Naive thymus-derived CD8-positive, alpha-beta T cell (primary cell): ENCODE measurements around the gene HSDL1. TPM values are rescaled to one million over a fixed set of nuclear protein-coding genes. Genes with fewer than 3 reads are reported as not detected.

Experiments
- ATAC-seq, 2 donors: fragments of 150-1000 bp; cut with Tn5 transposase in 1 of 2; sonication (Bioruptor Pico), chemical (Tn5 transposase) in 1 of 2; 1 replicate in 1 of 2; 2 replicates in 1 of 2; pipeline ENCODE4 v1.10.0; 2021; ENCODE audit warnings: mild to moderate bottlenecking in 2 of 2, moderate library complexity in 2 of 2
- POLR2A ChIA-PET: fragments of 350-600 bp; sonication (Branson Sonifier 250); formaldehyde crosslinking; loops from one replicate; lab custom pipeline; 2021; ENCODE audit warnings: antibody characterized with exemption; lab: Charles Lee
- DNase-seq, 10 donors: peaks; one replicate each; pipeline versions ENCODE4 v3.0.0 to v3.0.0-alpha.2; 2020 to 2022
- H3K27ac Mint-ChIP-seq, 10 donors: one replicate each; pipeline ENCODE4 v1.8.0; 2020 to 2022; ENCODE audit warnings: mild to moderate bottlenecking in 10 of 10, mixed read lengths in 10 of 10, moderate library complexity in 4 of 10, inconsistent platforms in 1 of 10
- H3K27me3 Mint-ChIP-seq, 5 donors: one replicate each; pipeline ENCODE4 v1.8.0; 2021 to 2022; ENCODE audit warnings: mixed read lengths in 5 of 5
- H3K36me3 Mint-ChIP-seq, 3 donors: one replicate each; pipeline ENCODE4 v1.8.0; 2020 to 2022; ENCODE audit warnings: mixed read lengths in 3 of 3, mild to moderate bottlenecking in 2 of 3, inconsistent platforms in 1 of 3
- H3K4me1 Mint-ChIP-seq, 4 donors: one replicate each; pipeline ENCODE4 v1.8.0; 2021 to 2022; ENCODE audit warnings: mixed read lengths in 4 of 4
- H3K4me3 Mint-ChIP-seq, 10 donors: one replicate each; pipeline ENCODE4 v1.8.0; 2020 to 2022; ENCODE audit warnings: mild to moderate bottlenecking in 10 of 10, mixed read lengths in 10 of 10, moderate library complexity in 6 of 10, inconsistent platforms in 1 of 10
- H3K9me3 Mint-ChIP-seq, 9 donors: one replicate each; pipeline ENCODE4 v1.8.0; 2020 to 2022; ENCODE audit warnings: mixed read lengths in 9 of 9, mild to moderate bottlenecking in 3 of 9, inconsistent platforms in 1 of 9, moderate library complexity in 1 of 9
- polyA plus RNA-seq, 3 donors: library from polyadenylated mRNA; unstranded; fragments of 300-500 nt; fragmentation: Illumina TruSeq; gene quantifications; one replicate each; pipeline ENCODE4 v1.2.3, GENCODE V29; 2021
- total RNA-seq, 8 experiments: library from RNA in 2 of 8; stranded (reverse) in 2 of 8; gene quantifications; one replicate each; pipeline ENCODE4 v1.2.3 and lab custom pipeline; 2021 to 2026

Gene HSDL1
- total and polyA plus RNA-seq, 5 experiments from 2014 or later, result 8.4 to 24.8 (median 14.7) TPM

DNA sequence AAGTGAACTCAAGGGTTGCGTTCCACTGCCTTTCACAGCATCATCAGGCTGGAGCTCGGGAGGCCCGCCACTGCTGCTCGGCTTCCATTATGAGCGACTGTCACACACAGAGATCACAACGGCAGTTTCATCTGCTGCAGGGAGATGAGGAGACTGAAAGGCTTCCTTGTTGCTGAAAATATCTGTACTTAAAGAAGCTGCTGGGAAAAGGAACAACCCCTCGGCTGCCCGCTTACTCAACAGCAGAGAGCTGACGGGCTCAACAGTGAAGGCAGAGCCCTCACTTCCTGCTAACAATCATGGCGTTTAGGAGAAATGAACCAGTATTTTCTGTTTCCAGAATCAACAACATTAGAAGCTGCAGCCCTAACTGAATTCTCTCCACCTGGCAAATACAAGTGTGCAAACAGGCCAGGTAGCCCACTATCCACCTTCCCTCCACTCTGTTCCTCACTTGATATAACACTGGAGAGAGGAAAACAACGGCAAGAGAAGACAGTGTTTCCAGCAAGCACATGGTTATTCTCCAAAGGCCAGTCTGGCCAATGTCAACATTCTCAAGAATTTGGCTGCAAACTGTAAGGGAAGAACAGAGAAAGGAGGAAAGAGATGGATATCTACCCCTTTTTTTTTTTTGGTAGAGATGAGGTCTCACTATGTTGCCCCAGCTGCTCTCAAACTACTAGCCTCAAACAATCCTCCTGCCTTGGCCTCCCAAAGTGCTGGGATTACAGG lies 62.0 kb downstream of the HSDL1 start:
- ATAC-seq (no peak), DNase-seq (no peak)
- Mint-ChIP-seq H3K9me3 (no peaks in the 10 kb centered on the region), H3K27me3 (no peaks in the 10 kb centered on the region), H3K4me3 (no peak overlapping the region), H3K27ac (peak overlapping the region in 2 of 10 donors; percentile 40 to 53), H3K36me3 (peaks cover 5 to 85% (median 10%) of the 10 kb centered on the region in 3 donors), H3K4me1 (peaks cover 21 to 41% (median 26%) of the 10 kb centered on the region in 4 donors)
- POLR2A ChIA-PET, result no interaction called here

DNA sequence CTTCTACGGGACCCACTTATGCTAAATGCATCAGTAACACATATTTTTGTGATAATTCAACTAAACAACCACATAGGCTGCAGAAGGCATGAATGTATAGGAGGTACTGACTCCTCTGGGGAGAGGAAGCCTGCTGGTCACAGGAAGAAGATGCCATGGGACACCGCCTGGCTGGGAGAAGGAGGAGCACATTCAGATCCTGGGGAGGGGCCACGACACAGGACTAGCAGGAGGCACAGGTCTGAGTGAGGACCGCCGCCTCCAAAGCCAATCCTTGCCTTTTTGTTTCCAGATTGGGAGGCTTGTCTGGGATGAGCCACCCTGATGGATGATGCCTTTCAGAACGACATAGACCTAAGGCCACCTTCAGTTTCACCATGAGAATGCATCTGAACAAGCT lies 62.9 kb downstream of the HSDL1 start:
- peaks cover 5 to 86% (median 13%) of the 10 kb centered on the region in 3 donors for H3K36me3 Mint-ChIP-seq
- H3K27ac Mint-ChIP-seq, result peak overlapping the region in 1 of 10 donors; percentile 27
- POLR2A ChIA-PET, result no interaction called here
- H3K9me3 Mint-ChIP-seq, result no peaks in the 10 kb centered on the region
- no peak for ATAC-seq
- DNase-seq, result no peak
- peaks cover 21 to 39% (median 26%) of the 10 kb centered on the region in 4 donors for H3K4me1 Mint-ChIP-seq
- H3K4me3 Mint-ChIP-seq, result no peak overlapping the region
- no peaks in the 10 kb centered on the region for H3K27me3 Mint-ChIP-seq

DNA sequence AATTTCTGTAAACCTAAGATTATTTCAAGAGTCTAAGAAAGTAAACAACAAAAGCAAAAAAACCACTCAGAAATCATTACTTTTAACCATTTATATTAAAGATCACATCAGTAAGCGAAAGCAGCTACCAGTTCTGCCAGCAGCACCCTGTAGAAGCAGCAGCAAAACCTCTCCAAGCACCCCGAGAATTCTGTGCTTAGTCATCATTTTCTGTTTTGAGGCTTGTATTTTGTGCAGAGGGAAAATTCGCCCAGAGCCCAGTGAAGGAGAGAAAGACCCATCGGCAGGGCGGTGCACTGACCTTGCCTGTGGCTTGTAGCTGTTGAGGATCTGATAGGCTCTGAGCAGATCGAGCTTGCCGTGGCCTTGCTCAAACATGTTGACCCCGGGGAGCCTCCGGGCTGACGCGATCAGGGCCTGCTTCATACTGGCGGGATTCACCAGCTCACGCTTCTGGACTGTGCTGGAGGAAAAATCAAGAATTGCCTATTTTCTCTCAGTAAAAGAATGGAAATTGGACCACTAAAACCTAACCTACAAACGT lies 63.5 kb downstream of the HSDL1 start:
- POLR2A ChIA-PET, result no interaction called here
- peak overlapping the region in 1 of 10 donors; percentile 27 for H3K27ac Mint-ChIP-seq
- H3K9me3 Mint-ChIP-seq, result no peaks in the 10 kb centered on the region
- peaks cover 19 to 35% (median 27%) of the 10 kb centered on the region in 4 donors for H3K4me1 Mint-ChIP-seq
- no peak overlapping the region for H3K4me3 Mint-ChIP-seq
- DNase-seq (no peak), ATAC-seq (no peak)
- peaks cover 5 to 86% (median 13%) of the 10 kb centered on the region in 3 donors for H3K36me3 Mint-ChIP-seq
- no peaks in the 10 kb centered on the region for H3K27me3 Mint-ChIP-seq

DNA sequence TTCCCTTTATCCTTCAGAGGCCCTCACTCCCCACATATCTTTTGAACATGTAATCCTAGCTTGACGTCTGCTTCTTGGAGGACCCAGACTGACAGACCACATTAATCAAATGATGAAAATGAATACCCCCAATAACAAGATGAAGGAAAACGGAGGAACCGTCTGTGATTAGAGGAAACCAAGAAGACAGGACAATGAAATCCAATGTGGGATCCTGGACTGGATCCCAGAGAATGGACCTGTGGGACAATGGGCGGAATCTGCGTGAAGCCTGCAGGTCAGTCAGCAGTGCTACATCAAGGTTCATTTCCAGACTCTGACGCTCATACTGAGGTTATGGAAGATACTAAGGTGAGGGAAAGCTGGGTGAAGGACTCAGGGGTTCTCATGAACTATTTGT lies 64.2 kb downstream of the HSDL1 start:
- H3K36me3 Mint-ChIP-seq, result peaks cover 5 to 84% (median 13%) of the 10 kb centered on the region in 3 donors
- no peak overlapping the region for H3K4me3 Mint-ChIP-seq

DNA sequence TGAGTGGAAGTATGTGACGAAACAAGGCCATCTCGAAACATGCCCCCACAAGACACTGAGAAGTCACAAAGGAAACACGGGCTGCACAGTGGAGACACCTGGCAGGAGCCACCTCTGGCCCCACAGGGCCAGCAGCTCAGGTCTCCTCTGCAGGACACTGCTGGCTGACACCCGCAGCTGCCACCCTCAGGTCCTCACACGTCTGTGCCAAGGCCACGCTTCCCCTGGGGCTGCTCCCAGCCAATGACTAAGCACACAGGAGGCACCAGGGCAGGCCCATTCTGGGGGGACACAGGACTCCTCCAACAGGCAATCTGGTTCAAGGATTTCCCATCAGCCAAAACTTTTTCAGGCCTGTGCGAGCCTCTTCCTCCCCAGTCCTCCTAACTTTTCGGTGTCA lies 64.6 kb downstream of the HSDL1 start:
- Mint-ChIP-seq H3K9me3 (no peaks in the 10 kb centered on the region), H3K27ac (peak overlapping the region in 2 of 10 donors; percentile 6 to 66), H3K4me3 (no peak overlapping the region), H3K27me3 (no peaks in the 10 kb centered on the region), H3K4me1 (peaks cover 11 to 30% (median 24%) of the 10 kb centered on the region in 4 donors), H3K36me3 (peaks cover 5 to 87% (median 13%) of the 10 kb centered on the region in 3 donors)
- POLR2A ChIA-PET, result no interaction called here
- DNase-seq, result no peak
- no peak for ATAC-seq

More for the DNA sequence above, 64.2 kb downstream of the HSDL1 start:
- ATAC-seq, result no peak
- no peaks in the 10 kb centered on the region for H3K9me3 Mint-ChIP-seq
- POLR2A ChIA-PET, result no interaction called here
- H3K27me3 Mint-ChIP-seq, result no peaks in the 10 kb centered on the region
- peak overlapping the region in 4 of 10 donors; percentile 6 to 34 (median 8) for H3K27ac Mint-ChIP-seq
- peaks cover 12 to 32% (median 24%) of the 10 kb centered on the region in 4 donors for H3K4me1 Mint-ChIP-seq
- DNase-seq, result no peak

DNA sequence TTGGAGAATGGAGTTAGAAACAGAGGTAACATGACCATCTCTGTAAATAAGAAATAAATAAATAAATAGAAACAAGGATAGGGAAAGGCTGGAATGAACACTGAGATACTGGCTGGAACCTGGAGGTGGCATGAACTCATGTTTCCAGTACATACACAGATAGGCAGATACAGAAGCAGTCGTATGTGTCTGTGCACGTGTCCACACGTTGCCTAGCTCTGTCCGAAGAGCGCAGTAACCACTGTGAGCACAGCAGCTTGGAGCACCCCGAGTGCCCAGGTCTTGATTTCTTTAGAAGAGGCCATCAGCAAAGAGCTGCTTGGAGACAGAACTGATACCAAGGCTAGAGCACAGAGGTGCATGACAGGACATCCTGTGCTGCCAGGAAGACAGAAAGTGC lies 65.3 kb downstream of the HSDL1 start:
- no peak for DNase-seq
- peaks cover 7 to 25% (median 19%) of the 10 kb centered on the region in 4 donors for H3K4me1 Mint-ChIP-seq
- H3K27me3 Mint-ChIP-seq, result no peaks in the 10 kb centered on the region
- peaks cover 5 to 90% (median 13%) of the 10 kb centered on the region in 3 donors for H3K36me3 Mint-ChIP-seq
- no peak overlapping the region for H3K4me3 Mint-ChIP-seq
- no peak for ATAC-seq
- peak overlapping the region in 2 of 10 donors; percentile 49 to 66 for H3K27ac Mint-ChIP-seq
- POLR2A ChIA-PET, result no interaction called here
- no peaks in the 10 kb centered on the region for H3K9me3 Mint-ChIP-seq

DNA sequence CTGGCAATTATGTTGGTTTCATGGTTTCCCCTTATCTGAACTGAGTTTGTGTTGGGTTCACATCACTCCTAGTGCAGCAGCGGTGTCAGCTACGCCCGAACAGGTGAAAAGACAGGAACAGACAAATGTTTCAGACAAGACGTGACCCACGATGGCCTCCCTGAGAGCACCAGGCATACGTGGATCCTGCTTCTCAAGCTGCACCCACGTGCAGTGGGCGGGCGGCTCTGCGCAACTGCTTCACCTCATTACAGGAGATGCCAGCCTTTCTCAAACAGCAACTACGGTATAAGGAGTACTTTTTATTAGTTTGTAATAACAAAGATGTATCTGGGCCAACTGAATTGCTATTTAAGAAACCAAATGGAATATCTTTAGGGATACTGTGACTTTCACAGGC lies 69.6 kb downstream of the HSDL1 start:
- Mint-ChIP-seq H3K27ac (no peak overlapping the region), H3K36me3 (peaks cover 0 to 93% (median 9%) of the 10 kb centered on the region in 3 donors), H3K9me3 (no peaks in the 10 kb centered on the region), H3K4me1 (peaks cover 6 to 25% (median 12%) of the 10 kb centered on the region in 4 donors), H3K27me3 (no peaks in the 10 kb centered on the region), H3K4me3 (no peak overlapping the region)
- POLR2A ChIA-PET, result no interaction called here
- DNase-seq (no peak), ATAC-seq (no peak)

DNA sequence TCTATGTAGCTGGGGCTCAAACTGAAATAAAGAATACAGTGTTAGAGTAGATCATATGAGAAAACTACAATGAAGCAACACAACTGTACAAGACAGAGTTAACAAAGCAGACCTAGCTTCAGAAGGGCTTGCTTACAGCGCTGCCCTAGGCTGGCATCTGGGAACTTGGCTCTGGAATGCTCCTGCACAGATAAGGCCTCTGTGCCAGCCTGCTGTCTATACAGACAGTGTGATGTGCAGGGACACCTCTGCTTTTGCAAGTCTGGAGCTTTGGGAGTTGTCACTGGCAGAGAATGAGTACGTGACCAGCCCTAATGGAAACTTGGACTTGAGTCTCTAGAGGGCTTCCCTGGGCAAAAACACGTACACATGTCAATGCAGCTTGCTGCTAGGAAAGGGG lies 70.3 kb downstream of the HSDL1 start:
- Mint-ChIP-seq H3K4me1 (peaks cover 6 to 25% (median 11%) of the 10 kb centered on the region in 4 donors), H3K36me3 (peaks cover 0 to 94% (median 9%) of the 10 kb centered on the region in 3 donors), H3K9me3 (no peaks in the 10 kb centered on the region), H3K4me3 (no peak overlapping the region), H3K27ac (peak overlapping the region in 1 of 10 donors; percentile 59), H3K27me3 (no peaks in the 10 kb centered on the region)
- POLR2A ChIA-PET, result no interaction called here
- no peak for ATAC-seq
- DNase-seq, result no peak

Other genes starting within 250 kb of the HSDL1 start
- 10 to 100 TPM in 1 of 2 experiments, 1 to 10 TPM in 1; 9.5 to 10.1 TPM for gene MLYCD, start 246.1 kb downstream of the HSDL1 start, total RNA-seq
- 1 to 10 TPM in 1 of 3 donors, under 1 TPM in 2; 0.69 to 2.2 (median 0.92) TPM for gene MLYCD, start 246.1 kb downstream of the HSDL1 start, polyA plus RNA-seq
- gene OSGIN1, start 191.9 kb downstream of the HSDL1 start, total RNA-seq, result 1 to 10 TPM; 2.0 to 2.2 TPM
- gene OSGIN1, start 191.9 kb downstream of the HSDL1 start, polyA plus RNA-seq, result under 1 TPM in 1 of 3 donors, not detected in 2; 0.26 TPM
- gene NECAB2, start 176.9 kb downstream of the HSDL1 start, total RNA-seq, result not detected
- gene NECAB2, start 176.9 kb downstream of the HSDL1 start, polyA plus RNA-seq, result not detected
- gene SLC38A8, start 102.4 kb downstream of the HSDL1 start, total RNA-seq, result not detected
- not detected for gene SLC38A8, start 102.4 kb downstream of the HSDL1 start, polyA plus RNA-seq
- gene MBTPS1, start 28.2 kb downstream of the HSDL1 start, total RNA-seq, result 100 to 1,000 TPM; 141 to 150 TPM
- 10 to 100 TPM; 50.9 to 71.4 (median 51.2) TPM for gene MBTPS1, start 28.2 kb downstream of the HSDL1 start, polyA plus RNA-seq
- under 1 TPM; 0.18 to 0.19 TPM for gene DNAAF1, start 131 bp upstream of the HSDL1 start, total RNA-seq
- gene DNAAF1, start 131 bp upstream of the HSDL1 start, polyA plus RNA-seq, result under 1 TPM in 2 of 3 donors, not detected in 1; 0.08 to 0.98 TPM
- gene TAF1C, start 41.9 kb upstream of the HSDL1 start, total RNA-seq, result 100 to 1,000 TPM; 107 to 110 TPM
- gene TAF1C, start 41.9 kb upstream of the HSDL1 start, polyA plus RNA-seq, result 1 to 10 TPM; 4.2 to 8.3 (median 7.9) TPM
- not detected for gene ADAD2, start 46.0 kb upstream of the HSDL1 start, total RNA-seq
- gene ADAD2, start 46.0 kb upstream of the HSDL1 start, polyA plus RNA-seq, result under 1 TPM; 0.10 to 0.21 (median 0.12) TPM
- gene KCNG4, start 94.8 kb upstream of the HSDL1 start, total RNA-seq, result not detected
- gene KCNG4, start 94.8 kb upstream of the HSDL1 start, polyA plus RNA-seq, result not detected
- gene WFDC1, start 149.7 kb upstream of the HSDL1 start, total RNA-seq, result not detected
- not detected for gene WFDC1, start 149.7 kb upstream of the HSDL1 start, polyA plus RNA-seq
- not detected for gene ATP2C2, start 223.4 kb upstream of the HSDL1 start, total RNA-seq
- gene ATP2C2, start 223.4 kb upstream of the HSDL1 start, polyA plus RNA-seq, result not detected